Fibroblast of lung (primary cell): Measurements from ENCODE around the gene DNER.

Source experiments
- EZH2 ChIP-seq: IDR thresholded peaks from 2 replicates; pipeline ENCODE4 v1.5.1; 2012; ENCODE audit warnings: low read length, control low read depth, mild to moderate bottlenecking; ENCODE audit errors: missing control alignments
- TF ChIP-seq, protein P1 (sequence below), 2 donors: IDR thresholded peaks in 1 of 2; conservative IDR thresholded peaks in 1 of 2; 1 replicate in 1 of 2; 2 replicates in 1 of 2; pipeline ENCODE4 v1.5.1; 2011 to 2012; ENCODE audit warnings: low read length in 2 of 2, control low read depth in 1 of 2, inconsistent platforms in 1 of 2, low read depth in 1 of 2, mild to moderate bottlenecking in 1 of 2

DNA sequence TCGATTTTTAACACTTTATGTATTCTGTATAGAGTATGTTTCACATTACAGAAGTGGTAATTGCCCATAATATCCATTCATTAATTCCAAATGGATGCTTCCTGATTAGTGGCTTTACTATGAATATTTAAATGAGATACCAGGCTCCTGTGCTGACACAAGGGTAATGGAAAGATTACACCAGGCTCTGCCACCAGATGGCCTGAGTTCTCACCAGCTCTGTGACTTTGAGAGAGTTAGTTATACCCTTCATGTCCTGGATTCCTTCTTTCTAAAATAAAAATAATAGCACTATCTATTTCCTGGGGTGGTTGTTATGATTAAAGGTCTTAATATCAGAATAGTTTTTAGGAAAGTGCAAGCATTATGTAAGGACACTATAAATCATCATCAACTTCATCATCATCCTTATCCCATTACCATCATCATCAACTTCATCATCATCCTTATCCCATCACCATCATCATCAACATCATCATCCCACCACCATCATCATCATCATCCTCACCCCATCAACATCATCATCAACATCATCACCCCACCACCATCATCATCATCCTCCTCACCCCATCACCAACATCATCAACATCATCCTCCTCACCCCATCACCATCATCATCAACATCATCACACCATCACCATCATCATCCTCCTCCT lies 151.8 kb downstream of the DNER start:
- TF ChIP-seq, protein P1, sequence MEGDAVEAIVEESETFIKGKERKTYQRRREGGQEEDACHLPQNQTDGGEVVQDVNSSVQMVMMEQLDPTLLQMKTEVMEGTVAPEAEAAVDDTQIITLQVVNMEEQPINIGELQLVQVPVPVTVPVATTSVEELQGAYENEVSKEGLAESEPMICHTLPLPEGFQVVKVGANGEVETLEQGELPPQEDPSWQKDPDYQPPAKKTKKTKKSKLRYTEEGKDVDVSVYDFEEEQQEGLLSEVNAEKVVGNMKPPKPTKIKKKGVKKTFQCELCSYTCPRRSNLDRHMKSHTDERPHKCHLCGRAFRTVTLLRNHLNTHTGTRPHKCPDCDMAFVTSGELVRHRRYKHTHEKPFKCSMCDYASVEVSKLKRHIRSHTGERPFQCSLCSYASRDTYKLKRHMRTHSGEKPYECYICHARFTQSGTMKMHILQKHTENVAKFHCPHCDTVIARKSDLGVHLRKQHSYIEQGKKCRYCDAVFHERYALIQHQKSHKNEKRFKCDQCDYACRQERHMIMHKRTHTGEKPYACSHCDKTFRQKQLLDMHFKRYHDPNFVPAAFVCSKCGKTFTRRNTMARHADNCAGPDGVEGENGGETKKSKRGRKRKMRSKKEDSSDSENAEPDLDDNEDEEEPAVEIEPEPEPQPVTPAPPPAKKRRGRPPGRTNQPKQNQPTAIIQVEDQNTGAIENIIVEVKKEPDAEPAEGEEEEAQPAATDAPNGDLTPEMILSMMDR (conservative IDR thresholded peaks at IDR 0.05 in 1 of 2, IDR thresholded peaks at IDR 0.05 in 1 of 2; ENCODE audit: low read depth in 1 of 2, low read length in 2 of 2) = no peak
- no peak for TF ChIP-seq EZH2
